Measurements from ENCODE around the gene LDLRAD2. TPM values are rescaled to one million over a fixed set of nuclear protein-coding genes. Genes with fewer than 3 reads are reported as not detected.
"Not testable (repeated sequence)": the region's sequence is repeated elsewhere in the genome, so short reads cannot be mapped to it uniquely, and the experiment has no call there.

LDLRAD2 gene
- total and polyA plus RNA-seq, 2 of the 4 experiments (the other 2 are of a cell fraction): 0.05 TPM; not detected in 1

DNA sequence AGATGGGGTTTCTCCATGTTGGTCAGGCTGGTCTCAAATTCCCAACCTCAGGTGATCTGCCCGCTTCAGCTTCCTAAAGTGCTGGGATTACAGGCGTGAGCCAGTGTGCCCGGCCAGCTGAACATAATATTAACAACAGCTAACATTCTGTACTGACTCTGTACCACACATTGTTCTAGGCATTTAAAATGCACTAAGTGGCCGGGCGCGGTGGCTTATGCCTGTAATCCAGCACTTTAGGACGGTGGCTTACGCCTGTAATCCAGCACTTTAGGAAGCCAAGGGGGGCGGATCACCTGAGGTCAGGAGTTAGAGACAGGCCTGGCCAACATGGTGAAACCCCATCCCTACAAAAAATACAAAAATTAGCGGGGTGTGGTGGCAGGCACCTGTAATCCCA, 14.6 kb downstream of the LDLRAD2 start:
- H4K91ac ChIP-seq (ENCODE audit: insufficient read depth, low read depth, low read length); H3K56ac ChIP-seq (ENCODE audit: extremely low read depth, insufficient read depth, low read length); H3K9ac ChIP-seq (ENCODE audit: low read depth, low read length); H3K9me1 ChIP-seq (ENCODE audit: insufficient read depth, low read length); H3K79me1 ChIP-seq (ENCODE audit: low read depth in 1 of 2, low read length in 2 of 2); H3K27ac ChIP-seq (ENCODE audit: insufficient read depth, low read length); H3K14ac ChIP-seq (replicated peaks; ENCODE audit: low read depth, low read length); H4K5ac ChIP-seq (ENCODE audit: low read depth, low read length); H2BK120ac ChIP-seq (ENCODE audit: low read depth, low read length); H3K4me2 ChIP-seq (ENCODE audit: low read depth, low read length); in situ Hi-C loops (cut with MboI; ENCODE audit: low sequenced_read_pairs); H4K20me1 ChIP-seq (ENCODE audit: insufficient read depth, low read length); H2BK20ac ChIP-seq (ENCODE audit: low read depth, low read length); dilution Hi-C loops (cut with HindIII; ENCODE audit: low sequenced_read_pairs, unreplicated experiment); DNase-seq; POLR2A ChIA-PET (ENCODE audit: unreplicated experiment); intact Hi-C loops (cut with micrococcal nuclease); H3K9me3 ChIP-seq (ENCODE audit: control insufficient read depth, insufficient read depth, low read length); H2BK5ac ChIP-seq (ENCODE audit: low read depth, low read length, poor library complexity, severe bottlenecking); H3K4me3 ChIP-seq (ENCODE audit: insufficient read depth, low read depth, low read length); H3K4ac ChIP-seq (ENCODE audit: low read depth, low read length); H3K18ac ChIP-seq (ENCODE audit: low read depth, low read length); H3K4me1 ChIP-seq (ENCODE audit: control insufficient read depth, insufficient read depth, low read length); H3K27me3 ChIP-seq (ENCODE audit: control insufficient read depth, insufficient read depth, low read length); H2BK15ac ChIP-seq (ENCODE audit: low read depth, low read length); H2AK9ac ChIP-seq (replicated peaks; ENCODE audit: low read depth, low read length, poor library complexity); H4K8ac ChIP-seq (ENCODE audit: low read depth in 2 of 2, low read length in 2 of 2); ATAC-seq (ENCODE audit: low read depth); H3K23ac ChIP-seq (ENCODE audit: low read depth, low read length); H2AK5ac ChIP-seq (ENCODE audit: low read depth, low read length); H2AFZ ChIP-seq (replicated peaks; ENCODE audit: low read length, poor library complexity); BruUV-seq (replicated peaks): not testable (repeated sequence)
- peaks cover 75% of the 10 kb centered on the region for H3K36me3 ChIP-seq (ENCODE audit: control insufficient read depth, insufficient read depth, low read length)
- CTCF ChIA-PET: interaction anchor here (0.7 kb wide), 1 partner anchor 117 kb away, joined by 3 read pairs; no protein-coding TSS in a partner anchor
- WGBS, 2 experiments (ENCODE audit: extremely low coverage in 2 of 2, insufficient read length in 1 of 2): 100% methylated on average over 6 of the region's 10 CpGs; no CpG with 5 or more reads in 1 of the 2 experiments

Measured in IMR-90 (cell line).